NCI-H1436 treated with DMSO at 0.1 percent for 48 hours (cell line): ENCODE results near the gene FADS3.

Source experiments
- DNase-seq: peaks from one replicate; lab custom pipeline; 2025; lab: John Stamatoyannopoulos, UW

Gene FADS3

DNA sequence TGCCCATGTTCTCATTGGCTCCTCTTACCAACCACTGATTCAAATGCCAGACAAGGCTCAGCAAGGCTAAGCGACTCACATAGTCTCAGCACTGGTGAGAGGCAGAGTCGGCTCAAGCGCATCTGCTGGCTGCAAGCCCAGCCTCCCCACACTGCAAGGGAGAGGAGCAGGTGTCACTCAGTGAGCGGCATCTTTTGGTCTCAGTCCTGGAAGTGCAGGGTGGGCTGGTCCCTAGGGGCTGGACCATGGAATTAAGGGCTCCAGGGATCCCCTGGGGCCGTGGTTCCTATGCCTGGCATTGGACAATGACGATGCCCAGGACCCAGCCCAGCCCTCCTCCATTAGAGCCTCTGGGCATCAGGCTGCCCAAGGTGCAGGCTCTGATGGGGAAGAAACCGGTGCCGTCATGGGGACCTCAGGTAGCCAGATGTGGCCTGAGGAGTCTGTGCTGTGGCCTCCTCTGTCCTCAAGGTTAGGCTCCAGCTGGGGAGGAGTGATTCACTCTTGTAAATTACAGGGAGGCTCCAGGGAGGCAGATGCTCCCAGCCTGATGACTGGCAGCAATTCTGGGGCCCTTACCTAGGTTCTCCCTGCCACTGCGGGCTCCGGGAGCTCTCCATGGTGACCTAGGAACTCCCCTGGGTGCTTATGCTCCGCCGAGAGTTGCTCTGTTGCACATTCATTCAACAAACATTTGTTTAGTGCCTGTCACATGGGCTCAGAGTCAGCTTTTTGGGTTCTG is 35.2 kb downstream of the FADS3 start:
- no peak for DNase-seq

DNA sequence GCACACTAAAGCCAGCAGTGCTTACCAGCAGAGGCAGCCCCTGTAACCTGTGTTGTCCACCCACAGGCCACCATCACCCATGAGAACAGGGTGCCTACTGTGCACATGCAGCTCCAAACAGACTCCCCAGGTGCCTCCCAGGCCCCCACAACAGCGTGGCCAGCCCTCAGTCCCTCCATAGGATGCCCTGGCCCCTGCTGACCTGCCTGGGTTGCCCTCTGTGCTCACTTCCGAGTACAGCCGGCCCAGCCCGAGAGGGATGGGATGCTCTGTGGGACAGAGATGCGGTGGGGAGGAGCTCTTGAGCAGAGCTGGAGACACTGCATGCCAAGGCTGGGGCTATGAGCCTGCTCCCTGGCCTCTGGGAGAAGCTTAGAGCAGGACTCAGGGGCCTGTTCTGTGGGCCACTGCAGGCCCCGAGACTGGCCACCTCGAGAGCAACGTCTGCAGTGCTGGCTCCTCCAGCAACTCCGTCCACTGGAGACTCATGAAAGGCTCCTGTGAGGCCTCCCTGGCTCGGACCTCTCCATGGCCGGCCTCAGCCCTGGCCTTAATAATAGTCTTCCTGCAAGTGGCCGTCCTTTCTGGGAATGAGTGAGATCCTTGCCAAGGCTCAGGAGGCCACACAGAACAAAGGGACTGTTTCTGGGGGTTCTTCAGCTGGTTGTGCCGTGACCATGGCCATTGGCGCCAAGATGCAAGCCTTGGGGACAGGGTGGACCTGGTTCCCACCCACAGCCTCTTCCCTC is 36.2 kb downstream of the FADS3 start:
- DNase-seq, result no peak

DNA sequence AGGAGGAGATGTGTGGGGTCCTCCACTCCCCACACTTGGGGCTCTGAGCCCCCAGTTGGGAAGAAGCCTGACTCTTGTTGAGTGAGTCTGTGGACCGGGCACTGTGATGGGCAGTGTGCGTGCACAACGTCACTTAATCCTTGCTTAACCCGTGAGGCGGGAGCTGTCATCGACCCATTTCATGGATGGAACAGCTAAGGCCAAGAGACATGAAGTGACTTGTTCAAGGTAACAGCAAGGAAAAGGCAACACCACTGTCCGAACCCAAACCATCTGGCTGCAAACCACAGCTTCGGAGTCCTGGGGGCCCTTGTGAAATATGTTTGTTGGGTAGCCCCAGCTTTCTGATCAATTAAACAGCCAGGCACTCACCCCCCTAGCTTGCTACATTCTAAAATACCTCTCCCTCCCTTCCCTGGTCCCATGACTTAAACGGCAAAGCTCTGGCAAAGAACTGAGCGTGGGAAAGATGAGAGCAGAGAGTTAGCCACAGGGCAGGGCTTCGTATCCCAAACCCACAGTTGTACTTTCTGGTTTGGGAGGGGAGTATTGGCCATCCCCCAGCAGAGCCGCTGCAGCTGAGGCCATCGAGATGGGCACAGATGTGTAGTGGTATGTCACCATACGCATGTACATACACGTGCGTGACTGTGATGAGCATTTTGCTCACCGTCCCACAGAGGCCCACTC is 37.0 kb downstream of the FADS3 start:
- no peak for DNase-seq

DNA sequence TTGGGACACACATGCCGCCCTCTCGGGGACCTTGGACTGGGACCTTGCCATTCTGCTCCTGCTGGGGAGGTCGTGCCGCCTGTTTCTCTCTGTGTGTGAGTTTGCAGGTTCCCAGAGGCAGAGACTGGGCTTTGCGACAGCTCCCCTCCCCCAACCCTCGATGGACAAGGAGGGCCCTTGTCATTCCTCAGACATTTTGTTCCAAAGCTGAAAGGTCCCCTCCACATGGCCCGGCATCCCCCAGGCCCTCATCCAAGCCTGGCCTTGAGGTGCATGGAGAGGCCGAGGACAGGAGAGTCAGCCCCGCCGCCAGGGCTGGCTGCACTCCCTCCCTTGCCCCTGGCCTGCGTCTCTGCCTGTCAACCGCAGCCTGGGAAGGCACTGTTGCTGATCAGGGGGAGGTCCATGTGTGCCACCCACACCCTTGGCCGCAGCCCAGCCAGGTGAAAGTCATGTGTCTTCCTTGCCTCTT is 37.6 kb downstream of the FADS3 start:
- no peak for DNase-seq

DNA sequence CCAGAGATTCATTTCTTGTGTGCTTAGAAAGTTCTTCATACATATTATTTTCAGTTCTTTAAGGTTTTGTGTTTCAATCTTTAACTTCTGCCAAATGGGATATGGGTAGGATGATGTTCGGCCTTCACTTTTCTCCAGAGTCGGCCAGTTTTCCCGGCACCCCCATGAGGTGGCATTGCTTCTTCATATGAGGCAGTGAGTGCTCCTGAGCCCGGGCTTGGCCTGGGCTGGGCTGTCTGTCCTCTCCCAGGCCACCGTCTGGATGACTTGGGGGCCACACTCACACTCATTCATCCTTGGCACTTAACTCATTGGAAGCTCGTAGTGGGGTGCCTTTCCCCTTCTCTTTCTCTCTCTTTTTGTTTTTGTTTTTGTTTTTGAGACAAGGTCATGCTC is 39.4 kb downstream of the FADS3 start:
- no peak for DNase-seq

DNA sequence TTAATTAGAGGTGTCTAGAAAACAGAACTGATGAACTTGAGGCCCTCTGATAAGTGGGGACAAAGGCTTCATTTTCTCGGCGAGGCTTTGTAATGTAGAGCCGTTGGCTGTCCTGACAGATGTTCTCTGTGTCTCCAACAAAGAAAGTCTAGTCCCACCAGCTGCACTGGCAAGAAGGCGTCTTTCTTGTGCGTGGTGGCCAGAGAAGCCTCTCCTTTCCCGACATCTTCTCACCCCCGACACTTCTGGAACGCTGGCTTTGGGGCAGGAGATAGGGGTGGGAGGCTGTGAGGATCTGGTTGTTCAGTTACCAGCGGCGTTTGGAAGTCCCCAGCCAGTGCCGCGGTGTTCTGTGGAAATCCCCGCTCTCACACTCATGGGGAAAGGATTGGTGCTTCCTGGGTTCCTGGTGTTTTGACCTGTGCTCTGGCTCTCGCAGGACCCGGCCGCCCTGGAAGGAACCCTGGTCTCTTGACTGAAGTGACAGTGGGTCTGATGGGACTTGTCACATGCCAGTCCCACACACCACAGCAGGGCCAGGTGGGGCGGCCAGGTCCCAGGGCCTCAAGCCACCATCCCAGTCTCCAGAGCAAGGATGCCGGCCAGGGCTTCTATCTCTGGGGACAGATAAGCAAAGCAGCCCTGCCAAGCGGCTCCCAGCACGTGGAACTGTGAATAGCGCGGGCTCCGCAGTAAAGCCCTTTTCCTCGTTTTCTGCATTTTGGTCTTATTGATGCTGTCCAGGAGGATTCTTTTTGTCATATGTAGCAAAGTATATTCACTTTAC is 40.0 kb downstream of the FADS3 start:
- DNase-seq, result no peak

DNA sequence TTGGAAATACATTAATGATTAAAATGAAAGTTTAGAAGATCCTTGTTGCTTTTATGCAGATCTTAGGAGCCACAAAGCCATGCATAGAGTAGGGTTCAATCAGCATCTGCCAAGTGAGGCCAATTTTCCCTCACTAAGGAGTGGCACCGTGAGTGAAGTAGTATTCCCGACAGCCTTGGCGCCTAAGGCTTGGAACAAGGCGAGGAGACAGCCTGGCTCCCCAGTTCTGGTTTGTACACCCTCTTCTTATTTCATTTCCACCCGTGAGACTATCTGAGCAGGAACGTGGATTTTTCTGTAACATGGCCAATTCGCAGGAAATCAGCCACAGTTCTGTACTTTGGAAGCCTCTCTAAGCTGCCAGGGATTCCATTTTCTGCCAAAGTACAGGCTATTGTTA is 40.7 kb downstream of the FADS3 start:
- DNase-seq, result no peak

DNA sequence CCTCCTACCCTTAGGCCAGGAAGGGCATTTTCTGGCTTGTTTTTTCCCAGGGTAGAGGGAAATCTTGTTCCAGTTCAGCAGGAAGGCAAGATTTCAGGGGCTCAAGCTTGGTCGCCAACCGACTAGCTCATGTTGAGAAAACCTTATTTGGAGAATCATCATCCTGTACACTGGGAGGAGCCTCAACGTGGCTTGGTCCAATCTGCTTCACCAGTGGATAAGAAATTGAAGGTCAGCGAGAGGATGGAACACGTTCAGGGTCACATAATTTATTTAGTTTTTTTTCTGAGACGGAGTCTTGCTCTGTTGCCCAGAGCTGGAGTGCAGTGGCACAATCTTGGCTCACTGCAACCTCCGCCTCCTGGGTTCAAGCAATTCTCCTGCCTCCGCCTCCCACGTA is 42.7 kb downstream of the FADS3 start:
- no peak for DNase-seq

DNA sequence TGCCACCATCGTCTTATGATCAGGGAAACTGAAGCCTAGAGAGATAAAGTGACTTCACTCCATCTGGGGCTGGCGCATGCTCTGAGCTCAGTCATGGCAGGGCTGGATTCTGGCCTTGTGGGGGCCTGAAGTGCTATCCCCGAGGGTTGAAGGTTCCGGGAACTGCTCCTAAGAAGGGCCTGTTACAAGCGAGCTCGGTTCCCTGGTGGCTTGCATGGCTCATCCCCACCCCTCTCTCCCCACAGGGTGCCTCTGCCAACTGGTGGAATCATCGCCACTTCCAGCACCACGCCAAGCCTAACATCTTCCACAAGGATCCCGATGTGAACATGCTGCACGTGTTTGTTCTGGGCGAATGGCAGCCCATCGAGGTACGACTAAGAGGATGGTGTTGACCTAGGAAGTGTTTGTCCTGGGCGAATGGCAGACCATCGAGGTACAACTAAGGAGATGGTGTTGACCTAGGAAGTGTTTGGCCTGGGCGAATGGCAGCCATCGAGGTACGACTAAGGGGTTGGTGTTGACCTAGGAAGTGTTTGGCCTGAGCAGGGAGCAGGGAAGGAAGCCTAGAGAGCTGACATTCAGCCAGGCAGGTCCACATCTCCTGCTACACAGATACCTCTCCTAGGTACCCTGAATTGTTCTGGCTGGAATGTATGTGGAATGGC is 43.3 kb downstream of the FADS3 start:
- no peak for DNase-seq

DNA sequence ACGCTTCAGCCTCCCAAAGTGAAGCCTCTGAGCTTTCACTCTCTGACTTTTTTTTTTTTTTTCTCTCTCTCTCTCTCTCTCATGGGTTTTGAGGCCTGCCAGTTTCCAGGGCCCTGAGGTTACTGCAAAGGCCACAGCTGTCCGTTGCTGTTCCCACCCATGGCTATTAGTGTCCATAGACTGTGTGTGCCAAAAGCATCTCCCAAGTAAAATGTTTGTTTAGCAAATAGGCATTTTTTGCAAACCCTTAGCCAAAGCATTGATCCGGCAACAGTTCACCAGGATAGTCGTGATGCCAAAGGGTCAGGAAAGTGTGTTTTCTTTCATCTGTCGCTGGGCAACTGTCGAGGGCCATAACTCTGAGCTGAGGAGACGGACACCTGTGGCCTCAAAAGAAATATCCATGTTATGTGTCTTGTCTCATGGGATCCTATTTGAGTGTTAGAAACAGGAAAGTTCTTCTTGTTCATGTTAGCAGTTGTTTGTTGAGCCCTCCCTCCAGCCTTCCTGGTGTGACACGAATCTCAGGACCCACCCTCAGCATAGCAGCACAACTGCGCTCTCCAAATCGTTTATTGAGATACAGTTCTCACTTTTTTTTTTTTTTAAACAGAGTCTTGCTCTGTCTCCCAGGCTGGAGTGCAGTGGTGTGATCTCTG is 44.9 kb downstream of the FADS3 start:
- DNase-seq, result no peak

DNA sequence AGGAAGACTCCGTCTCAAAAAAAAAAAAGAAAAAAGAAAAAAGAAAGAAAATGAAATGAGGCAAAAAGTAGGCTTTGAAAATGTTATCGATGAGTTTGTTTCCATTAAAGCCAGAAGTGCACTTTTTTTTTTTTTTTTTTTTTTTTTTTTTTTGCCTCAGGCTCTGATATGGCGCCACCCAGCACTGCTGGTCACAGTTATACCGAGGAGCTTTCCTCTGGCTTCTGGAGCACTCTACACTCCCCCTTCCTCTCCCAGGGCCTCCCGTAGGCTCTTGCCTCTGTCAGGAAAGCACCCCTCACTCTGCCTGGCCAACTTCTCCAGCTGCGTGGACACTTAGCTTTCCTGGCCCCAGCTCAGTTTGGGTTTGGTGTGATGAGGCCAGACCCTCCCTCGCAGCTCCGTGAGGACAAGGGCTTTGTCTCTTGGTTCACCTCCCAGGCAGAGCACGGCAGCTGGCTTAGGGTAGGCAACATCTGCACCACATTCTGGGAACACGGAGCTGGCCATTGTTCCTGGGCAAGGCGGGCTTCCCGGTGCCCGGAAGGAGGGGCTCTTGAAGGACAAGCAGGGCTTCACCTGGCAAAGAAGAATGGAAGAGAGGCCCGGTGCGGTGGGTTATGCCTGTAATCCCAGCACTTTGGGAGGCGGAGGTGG is 46.3 kb downstream of the FADS3 start:
- no peak for DNase-seq

DNA sequence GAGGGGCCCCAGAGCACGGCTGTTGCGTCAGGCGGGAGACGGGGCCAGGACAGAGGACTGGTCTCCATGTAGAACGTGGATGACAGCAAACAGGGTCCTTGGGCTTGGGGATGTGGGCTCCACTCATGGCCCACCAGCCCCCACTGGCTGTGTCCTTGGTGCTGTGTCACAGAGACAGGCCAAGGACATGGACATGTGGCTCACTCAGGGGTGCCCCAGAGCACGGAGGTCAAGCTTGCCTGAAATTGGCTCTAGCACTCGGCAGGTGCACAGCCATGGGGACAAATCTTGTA is 48.9 kb downstream of the FADS3 start:
- DNase-seq, result no peak

DNA sequence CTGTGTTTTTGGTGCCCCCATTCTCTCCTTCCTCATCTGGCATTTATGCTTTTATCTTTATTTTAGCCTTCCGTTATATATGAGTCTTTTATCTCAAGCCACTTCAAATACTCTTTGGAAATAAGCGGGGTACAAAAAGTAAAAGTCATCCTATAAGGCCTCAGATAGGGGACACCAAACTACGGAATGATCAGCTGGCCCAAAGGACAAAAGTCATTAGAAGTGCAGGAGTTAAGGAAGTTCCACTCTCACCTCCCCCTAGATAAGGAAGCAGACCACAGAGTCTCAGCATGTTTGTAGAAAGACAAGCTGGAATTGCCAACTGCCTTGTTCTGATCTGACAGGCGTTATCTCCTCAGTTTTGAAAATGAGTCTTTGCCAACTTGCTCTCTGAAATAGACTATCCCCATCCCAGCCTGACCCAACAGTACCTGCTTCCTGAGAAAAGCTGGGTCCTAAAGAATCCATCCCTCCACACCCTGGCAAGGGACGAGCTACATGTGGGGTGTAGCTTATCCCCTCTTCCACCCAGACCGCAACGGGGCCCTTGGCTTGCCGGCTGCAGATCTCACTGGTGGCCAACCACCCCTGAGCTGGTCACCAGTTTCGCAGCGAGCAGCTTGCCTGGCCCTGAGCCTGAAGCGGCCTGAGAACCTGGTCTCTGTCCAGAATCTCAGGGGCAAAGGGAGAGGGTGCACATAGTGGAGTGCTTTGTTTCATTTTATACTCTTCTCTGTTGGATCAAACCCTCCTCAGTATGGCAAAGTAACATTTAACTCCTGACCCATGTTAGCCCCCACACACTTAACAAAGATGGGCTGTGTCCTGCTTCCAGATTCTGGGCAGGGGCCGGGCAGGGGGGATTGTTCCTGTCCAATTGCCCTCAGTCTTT is 49.5 kb downstream of the FADS3 start:
- DNase-seq, result no peak

DNA sequence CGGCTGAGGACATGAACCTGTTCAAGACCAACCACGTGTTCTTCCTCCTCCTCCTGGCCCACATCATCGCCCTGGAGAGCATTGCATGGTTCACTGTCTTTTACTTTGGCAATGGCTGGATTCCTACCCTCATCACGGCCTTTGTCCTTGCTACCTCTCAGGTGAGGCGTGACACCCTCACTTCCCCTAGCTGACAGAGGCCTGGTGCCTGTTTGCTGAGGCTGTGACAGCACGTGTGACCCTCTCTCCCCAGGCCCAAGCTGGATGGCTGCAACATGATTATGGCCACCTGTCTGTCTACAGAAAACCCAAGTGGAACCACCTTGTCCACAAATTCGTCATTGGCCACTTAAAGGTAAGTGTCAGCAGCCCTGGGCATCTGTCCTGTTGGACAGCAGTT is 51.0 kb downstream of the FADS3 start:
- DNase-seq, result no peak

DNA sequence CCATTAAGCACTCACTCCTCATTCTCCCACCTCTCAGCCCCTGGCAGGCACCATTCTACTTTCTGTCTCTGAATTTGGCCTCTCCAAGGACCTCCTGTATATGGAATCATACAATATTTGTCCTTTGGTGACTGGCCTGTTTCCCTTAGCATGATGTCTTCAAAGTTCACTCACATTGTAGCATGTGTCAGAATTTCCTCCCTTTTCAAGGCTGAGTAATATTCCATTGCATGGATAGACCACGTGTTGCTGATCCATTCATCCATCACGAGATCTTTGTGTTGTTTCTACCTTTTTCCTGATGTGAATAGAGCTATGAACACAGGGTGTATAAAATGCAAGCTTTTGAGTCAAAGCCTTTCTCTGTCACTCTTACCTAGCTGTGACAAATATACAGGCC is 51.6 kb downstream of the FADS3 start:
- no peak for DNase-seq

DNA sequence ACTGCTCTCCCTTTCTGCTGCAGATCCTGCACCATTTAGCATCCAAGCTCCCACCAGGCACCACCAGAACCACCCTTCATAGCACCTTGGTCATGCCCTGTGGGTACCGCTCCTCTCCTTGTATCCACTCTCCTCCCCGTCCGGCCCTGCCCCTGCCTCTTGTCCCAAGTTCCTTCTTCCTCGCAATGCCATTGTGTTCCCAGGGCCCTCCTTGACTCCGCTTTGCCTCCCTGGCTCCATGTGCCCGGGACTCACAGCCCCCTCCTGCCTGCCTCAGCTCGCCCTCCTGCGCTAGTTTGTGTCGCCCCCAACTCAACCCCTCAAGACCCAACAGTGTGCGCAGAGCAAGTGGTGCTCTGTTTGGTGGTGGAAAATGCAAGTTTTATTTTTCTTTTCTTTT is 52.4 kb downstream of the FADS3 start:
- DNase-seq, result no peak

DNA sequence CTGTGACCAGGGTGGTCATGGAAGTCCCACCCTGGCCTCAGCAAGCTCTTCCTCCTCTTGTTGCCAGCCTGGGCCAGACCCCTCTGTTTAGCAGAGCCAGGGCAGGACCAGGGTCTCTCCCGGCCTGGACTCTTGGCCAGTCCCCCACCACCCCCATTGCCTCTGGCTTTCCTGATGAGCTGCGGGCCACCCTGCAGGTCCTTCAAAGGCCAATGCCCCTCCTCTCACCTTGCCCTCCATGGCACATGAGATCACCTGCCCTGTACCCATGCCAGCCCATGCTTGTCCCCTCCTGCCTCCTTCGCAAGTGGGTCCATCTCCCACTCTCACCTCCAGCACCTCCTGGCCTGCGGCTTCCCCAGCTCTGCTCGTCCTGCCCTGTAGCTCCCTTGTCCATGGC is 52.8 kb downstream of the FADS3 start:
- DNase-seq, result no peak

DNA sequence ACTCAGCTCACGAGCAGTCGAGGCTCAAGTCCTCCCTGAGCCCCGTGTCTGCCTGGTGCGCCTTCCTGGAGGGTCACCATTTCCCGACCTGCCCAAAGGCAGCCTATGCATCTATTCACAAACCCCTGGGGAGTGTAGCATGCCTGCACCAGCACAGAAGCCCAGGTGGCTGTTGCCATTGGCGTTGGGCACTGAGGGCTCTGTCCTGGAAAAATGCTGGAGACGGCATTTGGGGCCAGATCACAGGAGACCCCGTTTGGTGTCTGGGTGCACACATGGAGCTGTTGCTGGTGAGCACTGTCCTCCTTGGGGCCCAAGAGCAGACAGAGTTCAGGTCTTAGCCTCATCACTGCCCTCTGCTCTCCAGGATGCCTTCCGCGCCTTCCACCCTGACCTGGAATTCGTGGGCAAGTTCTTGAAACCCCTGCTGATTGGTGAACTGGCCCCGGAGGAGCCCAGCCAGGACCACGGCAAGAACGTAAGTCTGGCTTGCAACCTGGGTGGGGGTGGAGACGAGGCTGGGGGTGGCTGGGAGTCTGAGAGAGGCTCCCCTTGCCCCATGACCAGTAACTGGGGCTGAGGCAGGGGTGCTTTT is 53.8 kb downstream of the FADS3 start:
- DNase-seq, result no peak

DNA sequence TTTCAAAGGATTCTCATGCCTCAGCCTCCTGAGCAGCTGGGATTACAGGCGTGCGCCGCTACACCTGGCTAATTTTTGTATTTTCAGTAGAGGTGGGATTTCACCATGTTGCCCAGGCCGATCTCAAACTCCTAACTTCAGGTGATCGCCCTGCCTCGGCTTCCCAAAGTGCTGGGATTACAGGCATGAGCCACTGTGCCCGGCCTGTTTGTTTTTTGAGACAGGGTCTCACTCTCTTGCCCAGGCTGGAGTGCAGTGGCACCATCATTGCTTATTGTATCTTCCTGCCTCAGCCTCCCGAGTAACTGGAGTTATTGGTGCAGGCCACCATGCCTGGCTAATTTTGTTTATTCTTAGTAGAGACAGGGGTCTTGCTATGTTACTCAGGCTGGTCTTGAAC is 55.2 kb downstream of the FADS3 start:
- DNase-seq, result no peak
